Measurements from ENCODE around the gene NAA15. TPM values are rescaled to one million over a fixed set of nuclear protein-coding genes. Genes with fewer than 3 reads are reported as not detected.
"Not testable (repeated sequence)": the region's sequence is repeated elsewhere in the genome, so short reads cannot be mapped to it uniquely, and the experiment has no call there.

The NAA15 gene
- 71.0 and 74.4 TPM in 2 replicates for total RNA-seq (2014; rRNA removed; shearing (Covaris generic))
- polyA plus RNA-seq (2015; cell fraction: cytosol; rRNA removed): 44.4 and 54.1 TPM in 2 replicates
- 90.4 and 100.0 TPM in 2 replicates for polyA plus RNA-seq (2015; cell fraction: nucleus; rRNA removed)

DNA sequence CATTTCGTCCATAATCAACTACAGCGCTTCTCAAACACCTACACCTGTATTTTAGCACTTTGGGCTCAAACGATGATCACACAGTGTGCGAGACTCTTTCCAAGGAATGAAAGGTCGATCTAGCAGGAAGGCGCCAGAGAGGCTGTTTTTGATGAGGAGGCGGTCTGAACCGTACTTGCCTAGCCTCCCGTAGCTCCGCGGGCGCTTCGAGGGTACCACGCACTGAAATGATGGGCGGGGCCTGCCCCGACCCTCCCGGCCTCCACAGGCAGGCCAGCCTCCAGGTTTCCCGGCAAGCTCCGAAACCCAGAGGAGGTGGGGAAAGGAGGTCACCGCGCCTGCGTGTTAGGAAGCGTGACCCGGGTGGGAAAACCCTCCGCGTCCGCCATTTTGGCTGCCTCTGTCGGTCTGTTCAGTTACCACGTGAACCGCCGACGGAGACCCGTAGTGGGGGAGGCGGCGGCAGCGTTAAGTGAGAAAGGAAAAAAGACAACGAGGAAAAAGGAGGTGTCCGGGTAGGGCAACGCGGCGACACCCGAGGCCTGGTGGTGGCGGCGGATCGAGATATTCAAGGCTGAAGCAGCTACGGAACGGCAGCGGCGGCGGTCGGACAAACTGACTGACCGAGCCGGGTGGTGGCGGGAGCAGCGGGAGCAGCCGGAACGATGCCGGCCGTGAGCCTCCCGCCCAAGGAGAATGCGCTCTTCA is at the start of gene NAA15:
Gene NAA15 (plus strand): TSS at position 393 of the 708 bp plus-strand sequence. CDS start 273 bp downstream, at position 666.
- DNase-seq (ENCODE audit: low read depth): peak; percentile 99

- DNase-seq (ENCODE audit: low read depth): no peak
These were observed 48.3 kb upstream of the NAA15 start for GRCh38 chr4:139253046-139253445.

GRCh38 chr4:139253713-139254112 is 47.6 kb upstream of the NAA15 start:
- DNase-seq (ENCODE audit: low read depth): no peak

- DNase-seq (ENCODE audit: low read depth): not testable (repeated sequence)
These were observed 45.7 kb upstream of the NAA15 start for GRCh38 chr4:139255581-139255980.

- DNase-seq (ENCODE audit: low read depth): no peak
These were observed 45.0 kb upstream of the NAA15 start for GRCh38 chr4:139256349-139256748.

- DNase-seq (ENCODE audit: low read depth): no peak
These were observed 35.7 kb upstream of the NAA15 start for GRCh38 chr4:139265654-139266053.

DNA sequence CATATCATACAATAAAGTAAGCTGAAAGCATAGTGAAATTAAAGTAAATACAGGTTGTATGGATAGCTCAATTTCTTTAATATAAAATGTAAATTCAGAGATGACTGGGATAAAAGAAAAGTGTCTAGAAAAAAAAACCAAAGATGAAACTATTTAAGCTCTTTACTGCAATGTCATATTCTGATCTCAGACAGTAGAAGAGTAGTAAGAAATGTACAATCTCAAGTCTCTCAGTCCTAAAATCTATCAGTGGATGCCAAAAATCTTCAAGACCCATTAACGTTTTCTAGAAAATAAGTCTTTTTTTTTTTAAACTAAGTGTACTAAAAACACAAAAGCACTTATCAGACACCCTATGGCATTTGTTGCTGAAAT is 35.1 kb upstream of the NAA15 start:
- no peak for DNase-seq (ENCODE audit: low read depth)

- DNase-seq (ENCODE audit: low read depth): peak; percentile 72
These were observed 34.6 kb upstream of the NAA15 start for GRCh38 chr4:139266583-139267257.

GRCh38 chr4:139267301-139267700 is 34.0 kb upstream of the NAA15 start:
- DNase-seq (ENCODE audit: low read depth): no peak

- DNase-seq (ENCODE audit: low read depth): no peak
These were observed 27.5 kb upstream of the NAA15 start for GRCh38 chr4:139273835-139274234.

GRCh38 chr4:139274790-139275189 is 26.5 kb upstream of the NAA15 start:
- no peak for DNase-seq (ENCODE audit: low read depth)

- no peak for DNase-seq (ENCODE audit: low read depth)
These were observed 26.0 kb upstream of the NAA15 start for GRCh38 chr4:139275281-139275735.

DNA sequence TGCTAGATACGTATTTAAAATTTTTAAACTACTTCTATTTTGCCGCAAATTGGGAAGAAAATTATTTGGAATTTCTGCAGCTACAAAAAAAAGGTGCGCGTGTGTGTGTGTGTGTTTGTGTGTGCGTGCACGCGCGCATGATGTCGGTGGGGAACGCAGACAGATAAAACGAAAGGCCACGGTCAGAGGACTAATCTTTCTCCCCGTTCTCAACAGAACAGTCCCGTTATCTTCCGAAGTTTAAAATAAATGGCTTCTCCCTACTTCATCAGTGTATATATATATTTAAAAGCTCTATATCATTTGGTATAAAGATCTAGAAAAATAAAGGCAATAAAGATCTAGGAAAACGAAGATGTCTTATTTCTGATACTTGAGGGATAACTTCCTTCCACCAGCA is 22.8 kb upstream of the NAA15 start:
- no peak for DNase-seq (ENCODE audit: low read depth)

GRCh38 chr4:139278912-139279759 is 22.2 kb upstream of the NAA15 start:
- no peak for DNase-seq (ENCODE audit: low read depth)

DNA sequence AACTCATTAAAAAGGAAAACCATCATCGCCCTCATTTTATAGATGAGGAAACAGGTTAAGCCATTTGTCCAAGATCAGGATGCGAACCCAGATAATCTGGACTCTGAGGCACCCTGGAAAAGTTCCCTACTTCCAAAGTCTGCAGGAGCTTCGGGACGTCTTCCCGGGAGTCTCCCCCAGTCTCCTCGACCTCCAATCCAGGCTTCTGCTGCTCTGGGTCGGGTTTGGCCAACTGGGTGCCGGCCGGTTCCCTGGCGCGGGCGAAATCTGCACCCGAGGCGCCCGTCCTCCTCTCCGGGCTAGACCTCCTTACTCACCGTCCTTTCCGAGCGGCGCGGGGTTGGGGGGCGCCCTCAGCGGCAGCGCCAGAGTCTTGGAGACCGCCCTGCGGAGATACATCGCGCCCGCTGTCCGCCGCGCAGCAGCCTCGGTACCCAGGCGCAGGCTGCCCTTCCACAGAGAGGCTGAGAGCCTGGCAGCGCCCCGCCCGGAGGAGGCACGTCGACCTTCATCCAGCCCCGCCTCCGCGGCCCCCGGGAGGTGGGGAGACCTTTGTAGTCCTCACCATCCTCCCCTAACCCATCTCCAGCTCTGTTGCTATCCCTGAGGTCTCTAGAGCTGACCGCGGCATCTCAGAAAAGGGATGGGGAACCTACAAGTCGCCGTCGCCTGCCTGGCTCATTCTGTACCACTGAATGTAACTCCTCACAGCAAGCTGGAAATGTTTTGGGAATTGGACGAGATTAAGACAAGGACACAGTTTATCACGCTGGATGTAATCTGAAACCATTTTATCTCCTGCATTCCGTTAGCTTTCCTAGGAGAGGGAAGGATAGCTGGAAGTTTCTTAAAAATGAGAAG is 21.3 kb upstream of the NAA15 start, which contains the start of gene MGARP:
Gene MGARP (minus strand): TSS at position 466 of the 861 bp plus-strand sequence. CDS start 67 bp downstream, at position 399.
- no peak for DNase-seq (ENCODE audit: low read depth)

DNA sequence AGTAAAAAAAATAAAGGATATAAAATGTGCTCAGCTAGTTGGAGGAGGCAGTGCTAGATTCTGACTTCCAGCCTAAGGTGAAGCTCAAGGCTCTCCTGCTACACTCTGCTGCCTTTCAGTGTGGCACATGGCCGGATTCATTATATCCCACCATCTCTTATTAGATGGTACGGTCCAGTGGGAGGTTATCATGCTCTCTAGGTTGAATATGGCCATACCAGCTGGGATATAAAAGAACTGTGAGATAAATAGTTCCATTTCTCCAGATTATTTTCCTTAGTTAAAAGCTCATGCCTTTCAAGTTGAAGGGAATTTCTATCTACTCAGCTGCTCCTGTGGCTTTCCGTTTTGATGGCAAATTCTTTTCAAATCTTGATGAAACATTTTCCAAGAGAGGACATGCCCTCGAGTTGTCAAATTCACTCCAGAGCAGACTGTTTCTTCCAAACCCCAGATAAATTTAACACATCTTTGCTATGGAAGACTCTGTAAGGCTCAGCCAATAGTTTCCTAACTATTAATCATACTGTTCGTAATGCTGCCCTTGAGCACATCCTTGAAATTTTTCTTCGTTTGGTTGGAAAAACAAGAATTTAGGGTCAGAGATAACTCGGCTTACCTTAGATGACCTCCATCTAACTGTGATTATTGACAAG is 19.1 kb upstream of the NAA15 start:
- DNase-seq (ENCODE audit: low read depth): no peak

GRCh38 chr4:139282721-139283075 is 18.6 kb upstream of the NAA15 start:
- DNase-seq (ENCODE audit: low read depth): no peak

DNA sequence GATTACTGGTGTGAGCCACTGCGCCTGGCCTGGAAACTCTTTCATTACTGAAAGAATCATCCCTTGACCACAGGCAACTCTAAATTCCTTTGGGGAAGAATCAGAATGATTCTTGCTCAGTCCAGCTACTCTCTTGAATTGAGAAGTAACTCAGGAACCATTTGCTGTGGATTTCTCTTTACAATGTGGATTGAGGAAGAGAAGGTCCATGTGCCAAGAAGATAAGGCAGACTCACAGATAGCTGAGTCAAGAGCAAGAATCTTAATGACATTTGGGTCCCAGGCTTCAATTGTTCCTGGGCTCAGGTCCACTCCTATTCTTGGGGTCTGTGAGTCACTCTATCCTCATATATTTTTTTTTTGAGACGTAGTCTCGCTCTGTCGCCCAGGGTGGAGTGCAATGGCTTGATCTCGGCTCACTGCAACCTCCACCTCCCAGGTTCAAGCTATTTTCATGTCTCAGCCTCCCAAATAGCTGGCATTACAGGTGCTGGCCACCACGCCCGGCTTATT is 15.1 kb upstream of the NAA15 start:
- DNase-seq (ENCODE audit: low read depth): no peak

DNA sequence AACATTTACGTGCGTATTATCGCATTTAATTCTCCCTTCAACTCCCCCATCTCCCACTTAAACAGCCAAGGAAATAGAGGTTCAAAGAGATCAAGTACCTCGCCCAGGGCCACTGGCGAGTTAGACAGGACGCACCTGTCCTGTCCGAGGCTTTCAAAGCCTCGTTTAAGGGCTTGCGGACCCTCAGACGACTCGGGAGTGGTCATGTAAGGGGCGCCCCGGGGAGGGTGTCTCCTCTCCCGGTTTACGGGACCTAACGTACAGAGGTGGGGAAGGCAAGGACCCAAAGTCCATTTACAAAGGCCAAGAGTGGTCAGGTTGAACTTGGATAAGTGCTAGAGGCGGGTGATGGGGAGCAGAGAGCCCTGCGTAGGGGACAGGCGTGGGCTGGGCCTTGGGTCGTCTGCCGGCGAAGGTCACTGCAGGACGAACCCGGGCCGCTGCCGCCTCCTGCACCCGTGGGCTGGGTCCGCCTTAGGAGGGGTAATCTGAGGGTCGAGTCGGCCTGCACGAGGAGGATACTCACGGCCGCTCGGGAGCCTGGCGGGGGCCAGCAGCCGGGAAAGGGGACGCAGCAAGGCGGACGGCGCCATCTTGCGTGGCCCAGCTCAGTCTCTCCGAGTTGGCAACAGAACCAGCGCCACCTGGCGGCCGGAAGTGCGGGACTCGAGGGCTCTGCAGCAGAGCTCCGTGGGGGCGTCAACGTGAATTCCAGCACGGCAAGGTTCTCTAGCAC is 5.9 kb upstream of the NAA15 start:
- DNase-seq (ENCODE audit: low read depth): peak; percentile 86
